Peyer's patch (tissue), 4 donors: Measurements from ENCODE around the gene SERPINA10.
A peak's percentile ranks its signal among the peaks of the same experiment; 100 is the strongest.

Experiments used
- POLR2A ChIP-seq, 2 donors: fragments of 450-650 bp; IDR thresholded peaks; one replicate each; pipeline ENCODE4 v1.5.1; 2017; ENCODE audit warnings: antibody characterized with exemption in 2 of 2, mild to moderate bottlenecking in 2 of 2, moderate library complexity in 2 of 2
- TF ChIP-seq, protein P1 (sequence below), 6 experiments: fragments of 450-650 bp in 4 of 6; fragments of 200-600 bp in 2 of 6; sonication (generic) in 1 of 6; IDR thresholded peaks; one replicate each; pipeline ENCODE4 v1.5.1; 2017 to 2019; ENCODE audit warnings: antibody characterized with exemption in 6 of 6, mild to moderate bottlenecking in 3 of 6, moderate library complexity in 1 of 6

DNA sequence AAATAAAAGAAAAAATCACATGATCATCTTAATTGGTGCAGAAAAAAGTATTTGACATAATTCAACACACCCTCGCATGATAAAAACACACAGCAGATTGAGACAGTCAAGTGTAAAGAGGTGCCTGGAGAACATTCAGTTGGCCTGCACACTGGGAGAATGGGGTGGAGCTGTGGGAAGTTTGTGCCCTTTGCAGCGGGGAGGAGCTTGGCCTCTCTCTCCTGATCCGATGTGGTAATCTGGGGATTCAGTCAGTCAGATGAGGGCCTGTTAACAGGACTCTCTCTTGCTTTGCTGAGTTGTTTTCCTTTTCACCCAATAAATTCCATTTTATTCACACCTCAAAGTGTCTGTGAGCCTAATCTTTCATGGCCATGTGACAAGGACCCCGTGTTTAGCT lies 24.2 kb upstream of the SERPINA10 start:
- TF ChIP-seq, protein P1, sequence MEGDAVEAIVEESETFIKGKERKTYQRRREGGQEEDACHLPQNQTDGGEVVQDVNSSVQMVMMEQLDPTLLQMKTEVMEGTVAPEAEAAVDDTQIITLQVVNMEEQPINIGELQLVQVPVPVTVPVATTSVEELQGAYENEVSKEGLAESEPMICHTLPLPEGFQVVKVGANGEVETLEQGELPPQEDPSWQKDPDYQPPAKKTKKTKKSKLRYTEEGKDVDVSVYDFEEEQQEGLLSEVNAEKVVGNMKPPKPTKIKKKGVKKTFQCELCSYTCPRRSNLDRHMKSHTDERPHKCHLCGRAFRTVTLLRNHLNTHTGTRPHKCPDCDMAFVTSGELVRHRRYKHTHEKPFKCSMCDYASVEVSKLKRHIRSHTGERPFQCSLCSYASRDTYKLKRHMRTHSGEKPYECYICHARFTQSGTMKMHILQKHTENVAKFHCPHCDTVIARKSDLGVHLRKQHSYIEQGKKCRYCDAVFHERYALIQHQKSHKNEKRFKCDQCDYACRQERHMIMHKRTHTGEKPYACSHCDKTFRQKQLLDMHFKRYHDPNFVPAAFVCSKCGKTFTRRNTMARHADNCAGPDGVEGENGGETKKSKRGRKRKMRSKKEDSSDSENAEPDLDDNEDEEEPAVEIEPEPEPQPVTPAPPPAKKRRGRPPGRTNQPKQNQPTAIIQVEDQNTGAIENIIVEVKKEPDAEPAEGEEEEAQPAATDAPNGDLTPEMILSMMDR (IDR thresholded peaks at IDR 0.05) = no peak
- TF ChIP-seq POLR2A (IDR thresholded peaks at IDR 0.05) = peak in 1 of 2 donors; percentile 22
